Body of pancreas (tissue), 4 donors: ENCODE data around the gene RNF224. TPM values are rescaled to one million over a fixed set of nuclear protein-coding genes. Genes with fewer than 3 reads are reported as not detected.
"Not testable (repeated sequence)": the region's sequence is repeated elsewhere in the genome, so short reads cannot be mapped to it uniquely, and the experiment has no call there.

ENCODE experiments used
- ATAC-seq: fragments of 150-250 bp; one replicate; pipeline ENCODE4 v1.9.1; 2016
- DNase-seq, 4 donors: peaks; one replicate each; pipeline ENCODE4 v3.0.0-alpha.2; 2019
- H3K27ac ChIP-seq, 4 donors: fragments of 200-600 bp; sonication (generic); 1 replicate in 3 of 4; 2 replicates in 1 of 4; pipeline versions ENCODE4 v1.5.1 to v1.6.1; 2016 to 2019; ENCODE audit warnings: mild to moderate bottlenecking in 1 of 4, mixed read lengths in 1 of 4, moderate library complexity in 1 of 4
- H3K27me3 ChIP-seq, 2 donors: fragments of 200-600 bp; sonication (generic); one replicate each; pipeline ENCODE4 v1.6.0; 2016; ENCODE audit warnings: mild to moderate bottlenecking in 1 of 2
- H3K36me3 ChIP-seq, 2 donors: fragments of 200-600 bp; sonication (generic); replicated peaks in 1 of 2; 2 replicates each; pipeline ENCODE4 v1.5.1; 2016; ENCODE audit warnings: low read depth in 2 of 2; ENCODE audit not compliant: insufficient read depth in 1 of 2
- H3K4me1 ChIP-seq: fragments of 200-600 bp; sonication (generic); one replicate; pipeline ENCODE4 v1.6.0; 2016
- H3K4me3 ChIP-seq, 2 donors: fragments of 200-600 bp; sonication (generic); 1 replicate in 1 of 2; 2 replicates in 1 of 2; pipeline ENCODE4 v1.5.1; 2016 to 2019
- H3K9me3 ChIP-seq, 3 donors: fragments of 200-600 bp; sonication (generic); 1 replicate in 2 of 3; 2 replicates in 1 of 3; pipeline ENCODE4 v1.5.1; 2016
- POLR2A ChIP-seq, 3 donors: fragments of 450-650 bp; IDR thresholded peaks; one replicate each; pipeline ENCODE4 v1.6.1; 2016; ENCODE audit warnings: antibody characterized with exemption in 3 of 3, mild to moderate bottlenecking in 2 of 3
- WGBS, 2 donors: methylation state at CpG; one replicate each; pipeline ENCODE4 v1.1.5; 2017; 5-methylcytosine and 5-hydroxymethylcytosine counted together
- intact Hi-C: fragments of 100-400 bp; cut with DNase I; formaldehyde crosslinking; loops from one replicate; pipeline ENCODE4 v1.15.1; 2023
- total RNA-seq, 2 donors: library from RNA; depleted of rRNA; stranded (reverse); fragments of >200 nt; gene quantifications; one replicate each; pipeline ENCODE4 v1.1.0, GENCODE V29; 2016
- TF ChIP-seq, protein P1 (sequence below), 7 experiments: fragments of 450-650 bp in 4 of 7; fragments of 200-600 bp in 3 of 7; sonication (generic) in 3 of 7; IDR thresholded peaks; one replicate each; pipeline ENCODE4 v1.5.1; 2016 to 2019; ENCODE audit warnings: antibody characterized with exemption in 7 of 7

RNF224 gene
- total RNA-seq, 2 donors from 2014 or later = 0.26 TPM; not detected in 1

DNA sequence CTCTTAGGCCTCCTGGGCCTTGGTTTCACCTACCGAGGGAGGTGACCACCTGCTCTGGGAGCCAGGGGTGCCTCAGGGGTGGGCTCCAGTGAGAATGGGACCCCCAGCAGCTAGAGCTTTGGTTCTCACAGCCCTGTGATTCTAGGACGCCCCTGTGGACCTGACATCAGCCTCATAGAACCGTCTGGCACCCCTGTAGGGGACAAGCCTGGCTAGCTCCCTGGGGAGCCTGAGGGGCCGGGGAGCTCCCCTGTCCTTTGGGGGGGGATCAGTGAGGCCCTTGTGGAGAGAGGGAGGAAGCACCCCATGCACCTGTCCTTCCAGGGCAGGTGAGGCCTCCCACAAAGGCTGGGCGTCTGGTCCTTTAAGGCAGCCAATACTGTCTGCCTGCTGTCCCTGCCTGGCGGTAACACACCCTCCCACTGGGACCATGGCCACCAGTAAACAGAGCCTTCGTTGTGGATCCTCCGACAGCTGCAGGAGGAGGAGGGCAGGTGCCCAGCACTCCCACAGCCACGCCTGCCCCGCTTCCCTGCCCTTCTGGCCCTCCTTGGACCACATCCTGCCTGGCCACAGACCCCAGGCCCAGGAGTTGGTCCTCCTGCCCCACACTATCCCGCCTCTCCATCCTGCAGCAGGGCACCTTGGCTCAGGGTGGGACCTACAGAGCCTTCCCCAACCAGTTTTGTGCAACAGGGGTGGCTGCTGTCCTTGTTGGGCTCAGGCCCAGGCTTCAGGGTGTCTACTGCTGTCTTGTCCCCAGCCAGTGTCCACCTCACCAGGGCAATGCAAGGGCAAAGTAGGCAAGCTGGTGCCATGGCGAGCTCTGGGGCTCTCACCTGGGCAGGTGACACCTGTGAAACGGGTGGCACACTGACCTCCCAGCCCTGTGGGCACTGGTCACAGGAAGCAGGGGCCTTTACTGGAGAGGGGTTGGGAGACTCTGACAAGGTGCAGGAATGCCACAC is 10.7 kb downstream of the RNF224 start:
- Histone ChIP-seq H3K4me1 (peaks cover 47% of the 10 kb centered on the region), H3K27ac (peak overlapping the region in 3 of 4 donors; percentile 17 to 55 (median 36)), H3K9me3 (no peaks in the 10 kb centered on the region), H3K4me3 (no peak overlapping the region), H3K27me3 (peaks cover 0 to 13% of the 10 kb centered on the region in 2 donors), H3K36me3 (no peaks in the 10 kb centered on the region)
- WGBS, 2 donors = 48% methylated on average over 10 to 12 of the region's 13 CpGs
- intact Hi-C loops = no loop called here
- peak in 1 of 3 donors; percentile 7 for TF ChIP-seq POLR2A (IDR thresholded peaks at IDR 0.05)
- TF ChIP-seq, protein P1, sequence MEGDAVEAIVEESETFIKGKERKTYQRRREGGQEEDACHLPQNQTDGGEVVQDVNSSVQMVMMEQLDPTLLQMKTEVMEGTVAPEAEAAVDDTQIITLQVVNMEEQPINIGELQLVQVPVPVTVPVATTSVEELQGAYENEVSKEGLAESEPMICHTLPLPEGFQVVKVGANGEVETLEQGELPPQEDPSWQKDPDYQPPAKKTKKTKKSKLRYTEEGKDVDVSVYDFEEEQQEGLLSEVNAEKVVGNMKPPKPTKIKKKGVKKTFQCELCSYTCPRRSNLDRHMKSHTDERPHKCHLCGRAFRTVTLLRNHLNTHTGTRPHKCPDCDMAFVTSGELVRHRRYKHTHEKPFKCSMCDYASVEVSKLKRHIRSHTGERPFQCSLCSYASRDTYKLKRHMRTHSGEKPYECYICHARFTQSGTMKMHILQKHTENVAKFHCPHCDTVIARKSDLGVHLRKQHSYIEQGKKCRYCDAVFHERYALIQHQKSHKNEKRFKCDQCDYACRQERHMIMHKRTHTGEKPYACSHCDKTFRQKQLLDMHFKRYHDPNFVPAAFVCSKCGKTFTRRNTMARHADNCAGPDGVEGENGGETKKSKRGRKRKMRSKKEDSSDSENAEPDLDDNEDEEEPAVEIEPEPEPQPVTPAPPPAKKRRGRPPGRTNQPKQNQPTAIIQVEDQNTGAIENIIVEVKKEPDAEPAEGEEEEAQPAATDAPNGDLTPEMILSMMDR (IDR thresholded peaks at IDR 0.05) = no peak
- ATAC-seq (no peak), DNase-seq (peak in 3 of 4 donors; percentile 46 to 66 (median 60))

DNA sequence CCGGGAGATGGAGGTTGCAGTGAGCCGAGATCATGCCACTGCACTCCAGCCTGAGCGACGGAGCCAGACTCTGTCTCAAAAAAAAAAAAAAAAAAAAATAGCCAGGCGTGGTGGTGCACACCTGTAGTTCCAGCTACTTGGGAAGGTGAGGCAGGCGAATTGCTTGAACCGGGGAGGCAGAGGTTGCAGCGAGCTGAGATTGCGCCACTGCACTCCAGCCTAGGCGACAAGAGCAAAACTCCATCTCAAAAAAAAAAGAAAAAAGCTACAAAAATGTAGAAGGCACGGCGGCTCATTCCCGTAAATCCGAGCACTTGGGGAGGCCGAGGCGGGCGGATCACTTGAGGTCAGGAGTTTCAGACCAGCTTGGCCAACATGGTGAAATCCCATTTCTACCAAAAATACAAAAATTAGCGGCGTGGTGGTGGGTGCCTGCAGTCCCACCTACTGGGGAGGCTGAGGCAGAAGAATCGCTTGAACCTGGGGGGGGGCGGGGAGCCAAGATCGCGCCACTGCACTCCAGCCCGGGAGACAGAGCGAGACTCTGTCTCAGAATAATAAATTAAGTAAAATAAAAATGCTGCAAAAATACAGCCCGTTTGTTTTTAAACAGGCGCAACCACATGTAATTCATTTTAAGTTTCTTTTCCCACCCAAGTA is 12.4 kb downstream of the RNF224 start:
- ATAC-seq, H3K9me3 ChIP-seq, H3K36me3 ChIP-seq, intact Hi-C loops, H3K27me3 ChIP-seq, DNase-seq: not testable (repeated sequence)
- peak overlapping the region in 1 of 2 donors; percentile 44 for H3K4me3 ChIP-seq
- 48 to 62% methylated on average over 21 to 23 of the region's 27 CpGs for WGBS, 2 donors
- H3K27ac ChIP-seq = peak overlapping the region; percentile 88 to 98 (median 91)
- peaks cover 64% of the 10 kb centered on the region for H3K4me1 ChIP-seq

DNA sequence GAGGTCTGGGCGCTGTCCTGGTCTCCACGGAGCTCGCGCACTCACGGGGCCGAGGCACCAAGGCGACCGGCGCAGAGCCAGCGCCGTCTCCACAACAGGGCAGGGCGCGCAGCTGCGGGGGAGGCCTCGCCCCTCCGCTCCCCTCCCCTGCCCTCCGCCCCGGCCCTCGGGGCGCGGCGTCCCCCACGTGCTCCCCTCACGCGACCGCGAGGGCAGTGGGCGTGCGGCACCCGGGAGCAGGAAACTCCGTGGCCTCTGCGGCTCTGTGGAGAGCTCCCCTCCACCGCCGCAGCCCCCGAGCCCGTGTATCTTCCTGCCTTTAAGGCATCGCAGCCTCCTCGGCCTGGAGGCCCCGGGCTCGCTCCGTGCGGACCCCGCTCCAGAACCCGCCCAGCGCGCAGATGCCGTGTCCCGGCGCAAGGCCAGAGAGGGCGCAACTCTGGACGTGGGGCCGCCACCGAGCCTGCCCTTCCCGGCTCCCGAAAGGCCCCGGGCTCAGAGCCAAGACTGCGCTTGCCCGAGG is 13.1 kb downstream of the RNF224 start:
- 1% methylated on average over 58 of the region's 58 CpGs; no CpG with 5 or more reads in 1 of the 2 donors for WGBS, 2 donors
- TF ChIP-seq, protein P1 (IDR thresholded peaks at IDR 0.05) = peak in 2 of 7 experiments; percentile 4 to 6
- no peak for TF ChIP-seq POLR2A (IDR thresholded peaks at IDR 0.05)
- Histone ChIP-seq H3K9me3 (no peaks in the 10 kb centered on the region), H3K4me1 (peaks cover 65% of the 10 kb centered on the region), H3K27ac (peak overlapping the region; percentile 88 to 98 (median 91)), H3K4me3 (peak overlapping the region; percentile 4 to 44), H3K36me3 (no peaks in the 10 kb centered on the region), H3K27me3 (peaks cover 0 to 6% of the 10 kb centered on the region in 2 donors)
- intact Hi-C loops = no loop called here
- ATAC-seq (peak; percentile 28), DNase-seq (peak; percentile 76 to 85 (median 80))

DNA sequence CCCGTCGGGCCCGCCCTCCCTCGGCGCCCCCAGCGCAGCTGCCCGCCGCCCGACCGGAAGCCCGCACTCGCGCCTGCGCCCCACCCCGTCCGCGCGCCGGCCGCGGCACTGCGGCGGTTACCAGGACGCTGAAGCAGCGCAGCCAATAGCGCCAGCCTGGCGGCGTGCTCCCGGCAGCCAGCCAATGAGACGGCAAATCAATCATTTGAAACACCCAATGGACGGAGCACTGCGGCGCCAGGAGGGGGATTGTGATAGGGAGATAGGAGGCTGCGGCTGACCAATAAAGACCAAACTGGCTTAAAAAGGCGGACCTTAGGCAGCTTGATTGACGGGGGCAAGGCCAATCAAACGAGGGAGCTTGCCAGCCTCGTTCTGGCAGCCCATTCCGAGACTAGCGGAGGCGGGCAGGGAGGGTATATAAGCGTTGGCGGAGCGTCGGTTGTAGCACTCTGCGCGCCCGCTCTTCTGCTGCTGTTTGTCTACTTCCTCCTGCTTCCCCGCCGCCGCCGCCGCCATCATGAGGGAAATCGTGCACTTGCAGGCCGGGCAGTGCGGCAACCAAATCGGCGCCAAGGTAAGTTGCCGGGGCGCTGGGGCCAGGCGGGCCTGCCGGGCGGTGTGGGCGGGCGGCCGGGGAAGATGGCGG is 13.7 kb downstream of the RNF224 start, which contains the start of gene TUBB4B:
TUBB4B (plus strand) TSS at position 447 of the 649 bp plus-strand sequence; CDS start at position 521, 74 bp downstream.
- H3K4me3 ChIP-seq = peak within 1 kb of the TSS; percentile 71 to 73
- no peaks in the 10 kb centered on the region for H3K9me3 ChIP-seq
- 0 to 1% methylated on average over 6 to 64 of the region's 67 CpGs for WGBS, 2 donors
- peak within 1 kb of the TSS; percentile 89 to 98 (median 96) for H3K27ac ChIP-seq
- H3K27me3 ChIP-seq = no peaks in the 10 kb centered on the region
- peaks cover 62% of the 10 kb centered on the region for H3K4me1 ChIP-seq
- DNase-seq (peak; percentile 99 to 100 (median 100)), ATAC-seq (peak; percentile 85)
- intact Hi-C loops = no loop called here
- TF ChIP-seq POLR2A (IDR thresholded peaks at IDR 0.05) = peak; percentile 100
- TF ChIP-seq, protein P1 (IDR thresholded peaks at IDR 0.05) = no peak
- no peaks in the 10 kb centered on the region for H3K36me3 ChIP-seq
